Measurements from ENCODE around the gene AMOTL1. TPM values are rescaled to one million over a fixed set of nuclear protein-coding genes. Genes with fewer than 3 reads are reported as not detected.

AMOTL1 gene
- total and polyA plus RNA-seq, 11 donors: 6.2 to 76.0 (median 50.9) TPM

GRCh38 chr11:94869186-94869585, 101.0 kb downstream of the AMOTL1 start:
- DNase-seq: no peak
- TF ChIP-seq CTCF (IDR thresholded peaks at IDR 0.05) (no peak), POLR2A (IDR thresholded peaks at IDR 0.05) (no peak)
- Histone ChIP-seq H3K4me1 (peaks cover 0 to 1% (median 0%) of the 10 kb centered on the region in 12 donors), H3K27ac (no peak overlapping the region), H3K9me3 (no peaks in the 10 kb centered on the region), H3K27me3 (no peaks in the 10 kb centered on the region), H3K4me3 (no peak overlapping the region), H3K36me3 (peaks cover 8 to 100% (median 93%) of the 10 kb centered on the region in 9 donors)
- intact Hi-C loops (cut with DNase I): no loop called here
- WGBS, 4 donors: 91 to 97% (median 96%) methylated on average over 2 to 10 of the region's 10 CpGs
- no peak for ATAC-seq

- DNase-seq: no peak
- Histone ChIP-seq H3K9me3 (no peaks in the 10 kb centered on the region), H3K27me3 (no peaks in the 10 kb centered on the region), H3K4me1 (peaks cover 0 to 5% (median 0%) of the 10 kb centered on the region in 12 donors), H3K4me3 (no peak overlapping the region), H3K27ac (no peak overlapping the region), H3K36me3 (peaks cover 8 to 96% (median 80%) of the 10 kb centered on the region in 9 donors)
- TF ChIP-seq POLR2A (IDR thresholded peaks at IDR 0.05) (no peak), CTCF (IDR thresholded peaks at IDR 0.05) (no peak)
- WGBS, 4 donors: 90 to 94% (median 90%) methylated on average over 5 of the region's 5 CpGs
- intact Hi-C loops (cut with DNase I): loop anchor here in 2 of 10 donors (10.0 kb wide), 3 partner anchors 54 to 94 kb away; no protein-coding TSS in a partner anchor
- ATAC-seq: no peak
These were observed 102.3 kb downstream of the AMOTL1 start for GRCh38 chr11:94870422-94870821.

- H3K9me3 ChIP-seq: no peaks in the 10 kb centered on the region
- peaks cover 0 to 12% (median 7%) of the 10 kb centered on the region in 12 donors for H3K4me1 ChIP-seq
- intact Hi-C loops (cut with DNase I): loop anchor here in 2 of 10 donors (10.0 kb wide), 3 partner anchors 53 to 93 kb away; no protein-coding TSS in a partner anchor
- H3K36me3 ChIP-seq: peaks cover 8 to 95% (median 75%) of the 10 kb centered on the region in 9 donors
- no peak for TF ChIP-seq CTCF (IDR thresholded peaks at IDR 0.05)
- TF ChIP-seq POLR2A (IDR thresholded peaks at IDR 0.05): no peak
- ATAC-seq: no peak
- no peak overlapping the region for H3K27ac ChIP-seq
- no peak overlapping the region for H3K4me3 ChIP-seq
- DNase-seq: no peak
- no peaks in the 10 kb centered on the region for H3K27me3 ChIP-seq
- WGBS, 4 donors: 90 to 93% (median 92%) methylated on average over 15 of the region's 15 CpGs
These were observed 103.5 kb downstream of the AMOTL1 start for GRCh38 chr11:94871491-94872185.

GRCh38 chr11:94873916-94874540, 105.9 kb downstream of the AMOTL1 start:
- Histone ChIP-seq H3K27me3 (no peaks in the 10 kb centered on the region), H3K4me3 (no peak overlapping the region), H3K36me3 (peaks cover 4 to 95% (median 51%) of the 10 kb centered on the region in 9 donors), H3K9me3 (no peaks in the 10 kb centered on the region), H3K27ac (no peak overlapping the region), H3K4me1 (peaks cover 0 to 23% (median 15%) of the 10 kb centered on the region in 12 donors)
- intact Hi-C loops (cut with DNase I): loop anchor here in 2 of 10 donors (10.0 kb wide), 3 partner anchors 51 to 91 kb away; no protein-coding TSS in a partner anchor
- DNase-seq (no peak), ATAC-seq (peak in 1 of 4 donors; percentile 25)
- 71 to 82% (median 77%) methylated on average over 5 of the region's 5 CpGs for WGBS, 4 donors
- no peak for TF ChIP-seq CTCF (IDR thresholded peaks at IDR 0.05)
- no peak for TF ChIP-seq POLR2A (IDR thresholded peaks at IDR 0.05)
